Activated CD4-positive, CD25-positive, alpha-beta regulatory T cell treated with anti-CD3 and anti-CD28 coated beads, Interleukin-2, amount 50 U/mL, for 72 hours (primary cell): Measurements from ENCODE around the gene PPP1R3G.
"Not testable (repeated sequence)": the region's sequence is repeated elsewhere in the genome, so short reads cannot be mapped to it uniquely, and the experiment has no call there.

Experiments used
- DNase-seq: peaks from one replicate; pipeline ENCODE4 v3.0.0; 2021

PPP1R3G gene

DNA sequence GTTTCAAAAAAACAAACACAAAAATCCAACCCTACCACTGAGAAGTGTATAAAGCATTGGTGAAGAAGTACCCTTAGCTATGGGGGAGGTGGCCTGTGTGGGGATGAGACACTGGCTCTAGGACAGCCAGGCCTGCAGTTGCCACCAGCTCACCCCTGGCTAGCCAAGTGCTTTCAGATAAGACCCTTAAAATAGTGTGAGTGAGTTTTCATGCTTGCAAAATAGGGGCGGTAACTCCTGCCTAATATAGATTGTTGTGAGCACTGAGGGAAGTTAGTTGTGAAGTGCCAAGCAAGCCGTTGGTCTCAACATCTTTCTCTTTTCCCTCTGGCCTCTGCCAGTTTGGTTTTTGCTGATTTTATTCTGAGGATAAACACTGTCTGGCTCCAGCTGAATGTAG, 11.3 kb downstream of the PPP1R3G start:
- DNase-seq: no peak

GRCh38 chr6:5098501-5099270, 13.5 kb downstream of the PPP1R3G start:
- no peak for DNase-seq

DNA sequence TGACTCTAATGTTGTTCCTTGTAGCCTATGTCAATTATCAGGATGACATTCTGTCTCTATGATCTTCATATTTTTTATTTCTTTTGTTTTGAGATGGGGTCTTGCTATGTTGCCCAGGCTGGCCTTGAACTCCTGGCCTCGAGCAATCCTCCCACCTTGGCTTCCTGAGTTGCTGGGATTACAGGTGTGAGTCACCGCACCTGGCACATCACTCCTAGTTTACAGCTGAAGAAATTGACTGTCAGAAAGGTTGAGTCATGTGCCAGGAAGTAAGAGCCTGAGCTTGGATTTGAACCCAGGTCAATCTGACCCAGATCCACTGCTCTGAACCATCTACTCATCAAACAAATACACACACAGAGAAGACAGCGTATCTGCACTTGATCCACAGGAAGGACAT, 14.4 kb downstream of the PPP1R3G start:
- no peak for DNase-seq

- no peak for DNase-seq
These were observed 15.7 kb downstream of the PPP1R3G start for GRCh38 chr6:5100806-5101205.

DNA sequence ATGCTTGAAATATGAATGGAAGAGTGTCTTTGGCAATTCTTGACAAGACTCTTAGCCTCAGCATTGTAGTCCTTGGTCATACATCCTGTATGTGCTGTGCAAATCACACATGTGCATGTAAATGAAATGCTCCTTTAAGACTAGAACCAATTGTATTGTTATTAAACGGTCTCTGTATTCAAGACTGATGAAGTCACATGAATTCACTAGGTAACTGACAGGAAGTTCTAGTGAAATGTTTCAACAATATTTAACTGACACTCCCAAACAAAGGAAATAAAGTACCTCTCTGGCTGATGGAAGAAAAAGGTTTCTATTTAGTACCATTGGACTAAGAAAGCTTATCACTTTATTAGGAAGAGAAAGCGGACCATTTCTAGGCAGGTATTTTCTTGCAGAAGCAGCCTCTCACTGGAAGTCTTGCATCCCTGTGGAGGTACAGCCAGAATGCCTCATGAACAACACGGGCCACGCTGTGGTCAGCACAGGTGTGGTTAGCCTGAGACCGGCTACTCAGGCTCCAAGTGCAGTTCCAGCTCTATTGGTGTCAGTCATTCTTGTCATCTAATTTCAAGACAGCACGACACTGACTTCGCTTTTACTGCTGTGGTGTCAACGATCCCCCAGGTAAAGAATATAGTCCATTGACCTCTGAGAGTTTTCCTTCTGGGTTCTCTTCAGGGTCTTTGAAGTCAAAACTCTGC, 17.3 kb downstream of the PPP1R3G start:
- DNase-seq: no peak

GRCh38 chr6:5103250-5103649, 18.1 kb downstream of the PPP1R3G start:
- no peak for DNase-seq

- no peak for DNase-seq
These were observed 19.5 kb downstream of the PPP1R3G start for GRCh38 chr6:5104667-5105066.

GRCh38 chr6:5105146-5105545, 20.0 kb downstream of the PPP1R3G start:
- no peak for DNase-seq

DNA sequence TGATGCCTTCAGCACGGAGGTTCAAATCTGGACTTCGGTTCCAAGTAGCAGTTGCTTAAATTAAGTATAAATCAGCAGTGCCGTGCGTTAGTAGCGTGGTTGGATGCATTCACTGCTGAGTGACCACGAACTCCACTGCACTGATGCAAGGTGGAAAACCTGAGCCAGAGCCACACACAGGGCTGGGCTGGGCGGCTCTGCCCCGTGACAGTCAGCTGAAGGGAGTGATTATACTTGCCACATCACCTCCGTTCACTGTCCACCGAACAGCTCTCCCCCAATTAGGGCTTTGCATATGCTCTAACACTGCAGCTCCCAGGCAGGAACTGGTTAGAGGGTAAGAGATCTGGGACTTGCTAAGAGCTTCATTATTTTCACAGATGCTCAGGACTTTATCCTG, 22.2 kb downstream of the PPP1R3G start:
- DNase-seq: no peak

GRCh38 chr6:5108068-5108467, 22.9 kb downstream of the PPP1R3G start:
- no peak for DNase-seq

DNA sequence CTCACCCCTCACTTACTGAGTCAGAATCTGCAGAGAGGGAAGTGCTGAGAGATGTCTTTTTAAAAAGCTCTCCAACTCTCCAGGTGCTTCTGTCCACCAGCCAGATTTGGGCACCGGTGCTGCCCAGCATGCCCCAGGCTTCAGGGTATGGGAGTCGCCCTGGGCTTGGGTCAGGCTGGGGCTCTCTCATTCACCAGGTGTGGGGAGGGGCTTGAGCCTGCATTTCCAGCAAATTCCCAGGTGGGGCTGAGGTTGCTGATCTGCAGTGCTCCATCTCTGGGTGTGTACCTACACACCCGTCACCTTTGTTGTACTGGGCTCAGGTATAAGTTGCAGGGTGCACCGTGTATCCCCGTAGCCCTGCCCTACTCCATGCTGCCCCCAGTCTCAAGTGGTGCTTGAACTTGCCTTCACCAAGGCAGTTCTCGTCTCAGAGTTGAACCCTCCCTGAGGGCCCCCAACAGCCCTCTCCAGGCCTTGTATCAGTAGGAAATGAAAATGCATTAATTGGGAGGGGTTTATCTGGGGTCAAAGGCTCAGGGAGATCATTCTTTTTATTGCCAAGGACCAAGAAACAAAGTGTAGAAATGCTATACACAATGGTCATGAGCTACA, 23.5 kb downstream of the PPP1R3G start:
- DNase-seq: no peak

DNA sequence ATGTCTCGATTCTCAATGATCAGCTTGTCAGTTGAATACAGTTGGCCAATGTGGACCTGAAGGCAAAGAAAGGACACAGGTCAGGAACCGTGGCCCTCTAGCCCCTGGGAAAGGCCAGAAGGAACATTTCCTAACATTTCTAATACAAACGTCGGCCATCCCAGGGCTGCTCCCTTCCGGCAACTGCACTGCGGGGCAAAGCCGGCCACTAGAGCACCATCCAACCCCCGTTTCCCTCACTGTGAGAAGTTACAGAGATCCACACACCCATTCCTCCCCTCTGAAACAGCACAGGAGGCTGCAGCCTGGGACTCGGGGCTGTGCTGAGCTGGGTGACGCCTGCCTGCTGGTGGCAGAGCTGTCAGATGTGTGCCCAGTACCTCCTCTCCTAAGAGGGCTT, 24.3 kb downstream of the PPP1R3G start:
- DNase-seq: no peak

DNA sequence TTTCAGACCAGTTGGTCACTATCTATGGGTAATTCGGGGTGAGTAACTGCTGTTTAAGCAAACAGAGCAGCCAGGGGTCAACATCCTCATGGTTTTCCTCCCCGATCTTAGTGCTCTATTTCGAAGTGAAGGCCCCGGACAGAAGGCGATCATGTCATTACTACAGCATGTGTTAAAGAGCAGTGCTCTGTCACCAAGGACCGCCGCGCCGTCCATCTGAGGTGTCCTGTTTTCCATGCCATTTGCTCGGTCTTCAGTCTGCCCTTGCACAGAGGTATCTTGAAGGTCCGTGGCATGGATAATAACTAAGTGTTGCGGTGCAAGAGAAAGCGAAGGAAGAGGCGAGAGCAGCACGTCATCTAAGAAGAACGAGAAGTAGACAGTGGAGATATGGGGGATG, 25.1 kb downstream of the PPP1R3G start:
- no peak for DNase-seq

DNA sequence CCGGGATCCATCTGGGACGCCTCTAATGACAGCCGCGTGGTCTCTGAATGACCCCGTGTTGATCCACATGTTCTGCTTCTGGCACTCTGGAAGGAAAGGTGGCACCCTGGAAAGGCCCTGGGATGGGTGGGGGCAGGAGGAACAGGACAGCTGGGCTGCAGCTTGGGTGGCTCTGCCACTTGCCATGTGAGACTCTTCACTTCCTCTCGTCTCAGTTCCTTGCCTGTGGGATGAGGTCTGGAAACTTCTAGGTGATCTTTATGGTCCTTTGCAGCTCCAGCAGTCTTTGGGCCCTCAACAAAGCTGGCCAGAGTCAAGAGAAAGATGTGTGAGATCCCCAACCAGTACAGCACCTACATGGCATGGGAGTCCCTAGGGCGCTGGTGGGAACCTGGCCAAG, 26.5 kb downstream of the PPP1R3G start:
- DNase-seq: no peak

- DNase-seq: no peak
These were observed 27.1 kb downstream of the PPP1R3G start for GRCh38 chr6:5112066-5112799.

- no peak for DNase-seq
These were observed 28.0 kb downstream of the PPP1R3G start for GRCh38 chr6:5113096-5113495.

DNA sequence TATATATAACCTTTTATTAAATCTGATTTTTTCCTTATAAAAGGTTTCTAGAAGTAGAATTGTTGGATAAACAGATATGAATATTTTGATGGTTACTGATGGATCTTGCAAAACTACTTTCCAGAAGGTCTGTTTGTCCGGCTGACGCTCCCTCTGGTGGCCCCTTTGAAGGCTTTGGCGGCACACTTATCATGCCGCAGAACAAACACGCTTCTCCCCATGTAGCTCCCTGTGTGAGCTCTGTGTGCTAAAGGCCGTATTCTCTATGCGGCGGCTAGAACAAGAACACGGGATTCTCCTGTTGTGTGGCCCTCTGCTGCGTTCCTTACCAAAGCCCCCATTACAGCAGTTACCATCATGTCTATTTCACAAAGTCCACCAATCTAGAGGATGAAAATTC, 30.0 kb downstream of the PPP1R3G start:
- no peak for DNase-seq

- no peak for DNase-seq
These were observed 31.3 kb downstream of the PPP1R3G start for GRCh38 chr6:5116243-5116991.

DNA sequence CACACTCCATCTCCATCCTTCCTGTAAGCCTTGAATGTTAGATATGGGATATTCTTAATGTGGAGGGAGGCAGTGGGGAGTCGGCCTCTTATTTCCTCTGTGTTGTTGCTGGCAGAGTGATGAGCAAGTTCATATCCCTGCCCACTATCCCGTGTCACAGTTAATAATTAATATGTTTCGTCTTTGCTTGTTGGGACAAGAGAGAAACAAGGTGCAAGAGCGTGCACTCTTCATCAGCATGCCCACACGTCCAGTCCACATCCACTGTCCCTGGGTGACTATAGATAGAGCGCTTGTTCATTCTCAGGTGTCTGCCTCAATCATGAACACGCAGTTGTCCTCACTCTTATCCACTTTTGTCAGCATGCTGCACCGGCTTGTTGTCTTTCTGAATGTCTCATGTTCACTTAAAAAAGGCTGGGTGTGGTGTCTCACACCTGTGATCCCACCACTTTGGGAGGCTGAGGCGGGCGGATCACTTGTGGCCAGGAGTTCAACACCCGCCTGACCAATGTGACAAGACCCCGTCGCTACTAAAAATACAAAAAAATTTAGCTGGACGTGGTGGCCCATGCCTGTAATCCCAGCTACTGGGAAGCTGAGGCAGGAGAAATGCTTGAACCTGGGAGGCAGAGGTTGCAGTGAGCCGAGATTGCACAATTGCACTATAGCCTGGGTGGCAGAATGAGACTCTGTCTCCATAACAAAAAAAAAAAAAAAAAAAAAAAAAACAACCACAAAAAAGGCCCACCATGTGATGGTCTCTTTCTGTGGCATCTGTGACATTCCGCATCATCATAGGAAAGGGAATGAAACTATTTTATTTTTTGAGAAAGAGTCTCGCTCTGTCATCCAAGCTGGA, 34.2 kb downstream of the PPP1R3G start:
- DNase-seq: no peak

DNA sequence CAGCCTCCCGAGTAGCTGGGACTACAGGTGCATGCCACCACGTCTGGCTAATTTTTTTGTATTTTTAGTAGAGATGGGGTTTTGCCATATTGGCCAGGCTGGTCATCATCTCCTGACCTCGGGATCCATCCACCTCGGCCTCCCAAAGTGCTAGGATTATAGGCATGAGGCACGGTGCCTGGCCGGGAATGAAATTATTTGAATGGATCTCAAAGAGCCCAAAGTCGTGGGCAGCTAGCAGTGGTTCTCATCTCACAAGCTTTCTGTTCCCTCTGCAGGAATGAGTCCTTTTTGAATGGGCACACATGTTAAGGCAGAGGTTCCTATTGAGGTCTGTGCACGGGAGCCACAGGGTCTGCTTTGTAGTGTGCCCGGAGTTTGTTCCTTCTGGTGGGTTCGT, 34.9 kb downstream of the PPP1R3G start:
- no peak for DNase-seq

GRCh38 chr6:5120543-5120942, 35.4 kb downstream of the PPP1R3G start:
- DNase-seq: not testable (repeated sequence)

- no peak for DNase-seq
These were observed 36.3 kb downstream of the PPP1R3G start for GRCh38 chr6:5121479-5121878.
